NT2/D1 (cell line): ENCODE data around the gene PLEKHA5.

ENCODE experiments used
- DNase-seq: peaks from one replicate; pipeline ENCODE4 v3.0.0-alpha.2; 2011; ENCODE audit warnings: low read depth, low spot score
- H3K27me3 ChIP-seq: 2 replicates; pipeline ENCODE4 v1.6.0; 2011; ENCODE audit warnings: mild to moderate bottlenecking; ENCODE audit not compliant: insufficient read length, insufficient read depth
- H3K36me3 ChIP-seq: 2 replicates; pipeline ENCODE4 v1.6.1; 2011; ENCODE audit warnings: mild to moderate bottlenecking, low read length, mixed read lengths; ENCODE audit not compliant: insufficient read depth, insufficient read length
- H3K4me1 ChIP-seq: 2 replicates; pipeline ENCODE4 v1.5.1; 2011; ENCODE audit not compliant: insufficient read depth, insufficient read length
- H3K4me3 ChIP-seq: 2 replicates; pipeline ENCODE4 v1.5.1; 2011; ENCODE audit warnings: low read depth; ENCODE audit not compliant: insufficient read length
- H3K9ac ChIP-seq: 2 replicates; pipeline ENCODE4 v1.6.0; 2011; ENCODE audit warnings: low read depth; ENCODE audit not compliant: insufficient read length
- H3K9me3 ChIP-seq: 2 replicates; pipeline ENCODE4 v1.5.1; 2011; ENCODE audit warnings: mild to moderate bottlenecking, low read length; ENCODE audit not compliant: insufficient read depth
- SUZ12 ChIP-seq: IDR thresholded peaks from 2 replicates; pipeline ENCODE4 v1.6.1; 2011; ENCODE audit not compliant: insufficient read length, insufficient read depth; ENCODE audit errors: extremely low read depth
- YY1 ChIP-seq: IDR thresholded peaks from 2 replicates; pipeline ENCODE4 v1.6.1; 2011; ENCODE audit not compliant: insufficient read length, insufficient read depth
- ZNF274 ChIP-seq: IDR thresholded peaks from 2 replicates; pipeline ENCODE4 v1.6.1; 2011; ENCODE audit warnings: mild to moderate bottlenecking, low read depth, low read length

PLEKHA5 gene

GRCh38 chr12:19212245-19212644 lies 82.7 kb downstream of the PLEKHA5 start:
- Histone ChIP-seq H3K9me3 (peaks cover 9% of the 10 kb centered on the region), H3K9ac (no peak overlapping the region), H3K4me3 (no peak overlapping the region), H3K27me3 (no peaks in the 10 kb centered on the region), H3K36me3 (peaks cover 11% of the 10 kb centered on the region), H3K4me1 (peaks cover 2% of the 10 kb centered on the region)
- no peak for DNase-seq
- TF ChIP-seq ZNF274 (no peak), YY1 (no peak), SUZ12 (no peak)

DNA sequence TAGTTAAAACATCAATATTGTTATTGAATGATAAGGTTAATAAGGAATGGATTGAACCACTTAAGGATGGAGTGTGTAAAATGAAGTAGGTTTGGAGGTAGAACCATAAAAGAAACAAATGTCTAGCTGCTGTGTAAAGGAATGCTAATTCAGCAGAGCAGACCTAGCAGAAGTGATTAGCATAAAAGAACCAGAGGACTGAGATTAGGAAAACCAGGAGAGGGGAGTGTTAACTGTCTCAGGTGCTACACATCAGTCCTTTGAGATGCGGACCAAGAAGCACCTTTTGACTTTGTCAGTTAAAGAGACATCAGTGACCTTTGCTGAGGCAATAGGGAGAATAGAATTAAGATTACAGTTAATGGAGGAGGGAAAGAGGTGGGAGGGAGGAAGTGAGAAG lies 84.5 kb downstream of the PLEKHA5 start:
- no peak overlapping the region for H3K9ac ChIP-seq
- peaks cover 6% of the 10 kb centered on the region for H3K36me3 ChIP-seq
- H3K9me3 ChIP-seq, result peaks cover 9% of the 10 kb centered on the region
- H3K27me3 ChIP-seq, result no peaks in the 10 kb centered on the region
- DNase-seq, result no peak
- no peak for TF ChIP-seq YY1
- no peak overlapping the region for H3K4me3 ChIP-seq
- peaks cover 2% of the 10 kb centered on the region for H3K4me1 ChIP-seq

DNA sequence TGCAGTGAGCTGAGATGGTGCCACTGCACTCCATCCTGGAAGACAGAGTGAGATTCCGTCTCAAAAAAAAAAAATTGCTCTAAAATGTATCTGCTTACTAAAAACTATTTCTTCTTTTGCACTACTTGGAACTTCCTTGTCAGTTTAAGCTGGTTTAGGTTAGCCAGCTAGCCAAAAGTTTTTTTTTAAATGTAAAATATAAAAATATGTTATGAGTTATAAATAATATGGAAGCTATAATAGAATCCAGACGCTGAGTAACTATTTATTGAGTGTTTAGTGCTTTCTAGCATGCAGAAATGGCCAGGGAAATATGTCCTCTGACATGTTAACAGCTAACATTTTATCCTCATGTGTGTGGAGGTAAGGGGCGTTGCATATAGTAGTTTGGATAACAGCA lies 85.6 kb downstream of the PLEKHA5 start:
- Histone ChIP-seq H3K9ac (no peak overlapping the region), H3K9me3 (peaks cover 9% of the 10 kb centered on the region), H3K4me3 (no peak overlapping the region), H3K4me1 (peaks cover 2% of the 10 kb centered on the region), H3K36me3 (peaks cover 6% of the 10 kb centered on the region), H3K27me3 (no peaks in the 10 kb centered on the region)
- DNase-seq, result no peak
- TF ChIP-seq YY1 (no peak), ZNF274 (no peak), SUZ12 (no peak)

GRCh38 chr12:19217446-19217845 lies 87.9 kb downstream of the PLEKHA5 start:
- no peak overlapping the region for H3K9ac ChIP-seq
- no peaks in the 10 kb centered on the region for H3K27me3 ChIP-seq
- H3K4me1 ChIP-seq, result peaks cover 2% of the 10 kb centered on the region
- H3K4me3 ChIP-seq, result no peak overlapping the region
- no peaks in the 10 kb centered on the region for H3K9me3 ChIP-seq
- H3K36me3 ChIP-seq, result no peaks in the 10 kb centered on the region
- TF ChIP-seq SUZ12, result no peak
- TF ChIP-seq YY1, result no peak
- no peak for TF ChIP-seq ZNF274
- no peak for DNase-seq

- no peak for DNase-seq
Observed at GRCh38 chr12:19220205-19220604, 90.7 kb downstream of the PLEKHA5 start.

DNA sequence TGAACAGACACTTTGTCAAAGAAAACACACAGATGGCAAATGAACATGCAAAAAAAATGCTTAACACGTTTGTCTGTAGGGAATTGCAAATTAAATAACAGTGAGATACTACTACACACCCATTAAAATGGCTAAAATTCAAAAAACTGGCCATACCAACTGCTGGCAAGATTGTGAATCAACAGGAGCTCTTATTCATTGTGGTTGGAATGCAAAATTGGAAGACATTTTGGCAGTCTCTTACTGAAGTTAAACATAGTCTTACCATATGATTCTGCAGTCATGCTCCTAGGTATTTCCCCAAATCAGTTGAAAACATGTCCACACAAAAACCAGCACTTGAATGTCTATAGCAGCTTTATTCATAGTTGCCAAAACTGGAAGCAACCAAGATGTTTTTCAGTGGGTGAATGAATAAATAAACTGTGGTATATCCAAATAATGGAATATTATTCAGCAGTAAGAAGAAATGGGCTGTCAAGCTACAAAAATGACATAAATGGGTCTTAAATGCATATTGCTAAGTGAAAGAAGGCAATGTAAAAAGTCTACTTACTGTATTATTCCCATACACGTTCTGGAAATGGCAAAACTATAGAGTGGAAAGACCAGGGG lies 91.4 kb downstream of the PLEKHA5 start:
- Histone ChIP-seq H3K4me3 (no peak overlapping the region), H3K36me3 (no peaks in the 10 kb centered on the region), H3K9ac (no peak overlapping the region), H3K27me3 (no peaks in the 10 kb centered on the region), H3K9me3 (no peaks in the 10 kb centered on the region), H3K4me1 (no peaks in the 10 kb centered on the region)
- TF ChIP-seq ZNF274 (no peak), SUZ12 (no peak), YY1 (no peak)
- DNase-seq, result no peak

More at GRCh38 chr12:19220205-19220604, 90.7 kb downstream of the PLEKHA5 start:
- Histone ChIP-seq H3K4me3 (no peak overlapping the region), H3K27me3 (no peaks in the 10 kb centered on the region), H3K9me3 (no peaks in the 10 kb centered on the region), H3K4me1 (no peaks in the 10 kb centered on the region), H3K9ac (no peak overlapping the region), H3K36me3 (no peaks in the 10 kb centered on the region)
- TF ChIP-seq SUZ12 (no peak), ZNF274 (no peak), YY1 (no peak)

DNA sequence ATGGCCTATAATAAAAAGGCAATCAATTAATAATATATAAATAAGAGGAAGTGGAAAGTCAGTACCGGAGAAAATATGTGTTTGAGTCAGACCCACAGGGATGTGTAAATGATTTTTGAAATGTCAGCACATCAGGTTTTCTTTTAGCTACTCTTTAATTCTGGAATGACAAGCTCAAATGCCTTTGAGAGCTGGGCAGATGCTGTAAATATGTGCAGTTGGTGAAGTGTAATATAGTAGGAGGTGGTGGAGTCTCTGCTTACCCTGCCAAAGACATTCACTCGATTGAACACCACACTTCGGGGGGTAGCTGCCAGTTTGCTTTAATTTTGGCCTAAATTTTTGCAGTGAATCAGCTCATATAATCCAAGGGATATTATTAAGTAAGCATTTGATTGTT lies 93.0 kb downstream of the PLEKHA5 start:
- H3K4me3 ChIP-seq, result no peak overlapping the region
- no peaks in the 10 kb centered on the region for H3K9me3 ChIP-seq
- no peaks in the 10 kb centered on the region for H3K27me3 ChIP-seq
- no peak overlapping the region for H3K9ac ChIP-seq
- DNase-seq, result no peak
- no peaks in the 10 kb centered on the region for H3K4me1 ChIP-seq
- TF ChIP-seq YY1 (no peak), SUZ12 (no peak), ZNF274 (no peak)
- H3K36me3 ChIP-seq, result no peaks in the 10 kb centered on the region

DNA sequence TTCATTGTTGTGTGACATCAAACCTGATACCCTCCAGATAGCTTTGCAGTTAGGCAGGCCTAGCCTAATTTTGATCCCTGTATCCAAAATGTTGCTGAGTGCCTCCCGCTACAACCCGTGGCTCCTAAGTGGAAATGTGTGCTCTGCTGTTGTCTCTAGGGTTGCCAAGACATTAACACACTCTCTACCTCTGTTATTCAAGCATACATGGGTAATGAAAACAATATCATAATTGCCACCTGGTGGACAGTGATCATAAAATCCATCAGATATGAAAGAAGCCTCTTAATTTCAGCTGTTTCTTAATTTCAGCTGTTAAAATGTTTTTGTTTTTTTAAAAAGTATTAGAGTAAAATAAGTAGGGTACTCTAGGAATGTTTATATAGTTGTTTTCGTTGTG lies 93.5 kb downstream of the PLEKHA5 start:
- Histone ChIP-seq H3K27me3 (no peaks in the 10 kb centered on the region), H3K36me3 (no peaks in the 10 kb centered on the region), H3K9me3 (no peaks in the 10 kb centered on the region), H3K9ac (no peak overlapping the region), H3K4me1 (no peaks in the 10 kb centered on the region), H3K4me3 (no peak overlapping the region)
- no peak for DNase-seq
- TF ChIP-seq SUZ12 (no peak), ZNF274 (no peak), YY1 (no peak)
